ENCODE data around the gene ATXN3L.

GRCh38 chrX:13319953-13320352 lies at the start of gene ATXN3L:
- TF ChIP-seq EZH2 (IDR thresholded peaks at IDR 0.05; ENCODE audit: borderline replicate concordance, low read depth, low read length, poor library complexity, severe bottlenecking): no peak
- TF ChIP-seq CTCF (conservative IDR thresholded peaks at IDR 0.05; ENCODE audit: low read depth, low read length): no peak

All from A673 (cell line).